Measurements from ENCODE around the gene NUP107. TPM values are rescaled to one million over a fixed set of nuclear protein-coding genes. Genes with fewer than 3 reads are reported as not detected.
A peak's percentile ranks its signal among the peaks of the same experiment; 100 is the strongest.

The NUP107 gene
- total RNA-seq, 1 experiment from 2014 or later: 48.1 TPM

- no peaks in the 10 kb centered on the region for H3K9me3 Mint-ChIP-seq (ENCODE audit: unreplicated experiment)
- no peaks in the 10 kb centered on the region for H3K27me3 Mint-ChIP-seq (ENCODE audit: insufficient read depth, unreplicated experiment)
- peaks cover 19% of the 10 kb centered on the region for H3K36me3 Mint-ChIP-seq (ENCODE audit: insufficient read depth, unreplicated experiment)
- TF ChIP-seq, protein P1, sequence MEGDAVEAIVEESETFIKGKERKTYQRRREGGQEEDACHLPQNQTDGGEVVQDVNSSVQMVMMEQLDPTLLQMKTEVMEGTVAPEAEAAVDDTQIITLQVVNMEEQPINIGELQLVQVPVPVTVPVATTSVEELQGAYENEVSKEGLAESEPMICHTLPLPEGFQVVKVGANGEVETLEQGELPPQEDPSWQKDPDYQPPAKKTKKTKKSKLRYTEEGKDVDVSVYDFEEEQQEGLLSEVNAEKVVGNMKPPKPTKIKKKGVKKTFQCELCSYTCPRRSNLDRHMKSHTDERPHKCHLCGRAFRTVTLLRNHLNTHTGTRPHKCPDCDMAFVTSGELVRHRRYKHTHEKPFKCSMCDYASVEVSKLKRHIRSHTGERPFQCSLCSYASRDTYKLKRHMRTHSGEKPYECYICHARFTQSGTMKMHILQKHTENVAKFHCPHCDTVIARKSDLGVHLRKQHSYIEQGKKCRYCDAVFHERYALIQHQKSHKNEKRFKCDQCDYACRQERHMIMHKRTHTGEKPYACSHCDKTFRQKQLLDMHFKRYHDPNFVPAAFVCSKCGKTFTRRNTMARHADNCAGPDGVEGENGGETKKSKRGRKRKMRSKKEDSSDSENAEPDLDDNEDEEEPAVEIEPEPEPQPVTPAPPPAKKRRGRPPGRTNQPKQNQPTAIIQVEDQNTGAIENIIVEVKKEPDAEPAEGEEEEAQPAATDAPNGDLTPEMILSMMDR (IDR thresholded peaks at IDR 0.05; ENCODE audit: unreplicated experiment): no peak
- intact Hi-C loops (cut with micrococcal nuclease): no loop called here
- no peak overlapping the region for H3K27ac Mint-ChIP-seq (ENCODE audit: low read depth, unreplicated experiment)
- ChIA-PET CTCF (interaction anchor here (0.5 kb wide), 1 partner anchor 192 kb away, joined by 3 read pairs; no protein-coding TSS in a partner anchor), POLR2A (interaction anchor here (0.6 kb wide), 1 partner anchor 31 kb away, joined by 3 read pairs; the partner anchor contains the start of gene MDM2)
- BruUV-seq (replicated peaks): no TSS peak
- no peak for DNase-seq (ENCODE audit: unreplicated experiment)
- peaks cover 24% of the 10 kb centered on the region for H3K4me1 Mint-ChIP-seq (ENCODE audit: insufficient read depth, unreplicated experiment)
- no peak overlapping the region for H3K4me3 Mint-ChIP-seq (ENCODE audit: unreplicated experiment)
Measured at GRCh38 chr12:68776976-68777610, 90.3 kb downstream of the NUP107 start.

DNA sequence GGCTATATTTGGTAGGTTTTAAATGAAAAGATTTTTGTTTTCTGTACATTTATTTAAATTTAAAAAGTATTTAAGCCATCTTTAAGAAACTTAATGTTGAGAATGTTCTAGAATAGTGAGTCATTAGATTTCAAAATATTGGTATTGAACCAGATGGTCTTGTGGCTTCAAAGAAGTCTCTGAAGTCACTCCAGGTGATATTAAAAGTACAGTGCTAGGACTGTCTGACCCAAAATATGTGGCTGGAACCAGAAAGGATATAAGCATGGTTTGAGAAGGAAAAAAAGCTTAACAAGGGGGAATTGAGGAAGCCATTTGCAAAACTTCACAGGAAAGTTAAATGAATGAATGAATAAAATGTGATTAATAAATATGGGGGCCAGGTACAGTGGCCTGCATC lies 92.5 kb downstream of the NUP107 start:
- H3K4me1 Mint-ChIP-seq (ENCODE audit: insufficient read depth, unreplicated experiment): peaks cover 30% of the 10 kb centered on the region
- TF ChIP-seq, protein P1 (IDR thresholded peaks at IDR 0.05; ENCODE audit: unreplicated experiment): no peak
- no peaks in the 10 kb centered on the region for H3K9me3 Mint-ChIP-seq (ENCODE audit: unreplicated experiment)
- ChIA-PET CTCF (interaction anchor here (1.1 kb wide), 1 partner anchor 9 kb away, joined by 4 read pairs; no protein-coding TSS in a partner anchor), POLR2A (interaction anchor here (0.7 to 1.0 kb wide), 3 partner anchors 14 to 52 kb away, joined by 3 to 4 read pairs (median 4); no protein-coding TSS in a partner anchor)
- no peak for DNase-seq (ENCODE audit: unreplicated experiment)
- intact Hi-C loops (cut with micrococcal nuclease): no loop called here
- H3K27ac Mint-ChIP-seq (ENCODE audit: low read depth, unreplicated experiment): peak overlapping the region; percentile 14
- peaks cover 14% of the 10 kb centered on the region for H3K36me3 Mint-ChIP-seq (ENCODE audit: insufficient read depth, unreplicated experiment)
- no peaks in the 10 kb centered on the region for H3K27me3 Mint-ChIP-seq (ENCODE audit: insufficient read depth, unreplicated experiment)
- BruUV-seq (replicated peaks): no TSS peak
- H3K4me3 Mint-ChIP-seq (ENCODE audit: unreplicated experiment): no peak overlapping the region

DNA sequence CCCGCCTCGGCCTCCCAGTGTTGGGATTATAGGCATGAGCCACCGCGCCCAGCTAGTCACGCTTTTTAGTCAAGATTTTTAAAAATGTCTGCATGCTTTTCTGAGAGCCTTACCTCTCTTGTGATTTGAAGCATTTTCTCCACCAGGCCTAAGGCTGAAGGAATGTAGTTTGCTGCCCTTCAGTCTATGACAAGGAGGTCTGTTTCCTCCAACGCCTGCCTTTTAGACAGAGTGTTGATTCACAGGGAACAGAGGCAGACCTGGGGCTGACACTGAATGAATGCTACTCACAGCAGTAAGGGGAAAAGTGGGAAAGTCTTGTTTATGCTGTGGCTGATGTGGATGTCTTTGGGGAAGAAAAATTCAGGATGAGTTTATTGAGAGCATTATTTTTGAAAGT lies 94.0 kb downstream of the NUP107 start:
- H3K4me1 Mint-ChIP-seq (ENCODE audit: insufficient read depth, unreplicated experiment): peaks cover 39% of the 10 kb centered on the region
- H3K27ac Mint-ChIP-seq (ENCODE audit: low read depth, unreplicated experiment): no peak overlapping the region
- no peak overlapping the region for H3K4me3 Mint-ChIP-seq (ENCODE audit: unreplicated experiment)
- intact Hi-C loops (cut with micrococcal nuclease): no loop called here
- BruUV-seq (replicated peaks): no TSS peak
- CTCF ChIA-PET: interaction anchor here (0.5 kb wide), 1 partner anchor 415 kb away, joined by 3 read pairs; no protein-coding TSS in a partner anchor
- H3K9me3 Mint-ChIP-seq (ENCODE audit: unreplicated experiment): no peaks in the 10 kb centered on the region
- DNase-seq (ENCODE audit: unreplicated experiment): no peak
- TF ChIP-seq, protein P1 (IDR thresholded peaks at IDR 0.05; ENCODE audit: unreplicated experiment): no peak
- peaks cover 14% of the 10 kb centered on the region for H3K36me3 Mint-ChIP-seq (ENCODE audit: insufficient read depth, unreplicated experiment)
- POLR2A ChIA-PET: interaction anchor here (0.6 to 9.9 kb wide), 3 partner anchors 11 to 32 kb away, joined by 3 to 185 read pairs (median 3); partner anchors contain the start of gene MDM2
- H3K27me3 Mint-ChIP-seq (ENCODE audit: insufficient read depth, unreplicated experiment): no peaks in the 10 kb centered on the region

DNA sequence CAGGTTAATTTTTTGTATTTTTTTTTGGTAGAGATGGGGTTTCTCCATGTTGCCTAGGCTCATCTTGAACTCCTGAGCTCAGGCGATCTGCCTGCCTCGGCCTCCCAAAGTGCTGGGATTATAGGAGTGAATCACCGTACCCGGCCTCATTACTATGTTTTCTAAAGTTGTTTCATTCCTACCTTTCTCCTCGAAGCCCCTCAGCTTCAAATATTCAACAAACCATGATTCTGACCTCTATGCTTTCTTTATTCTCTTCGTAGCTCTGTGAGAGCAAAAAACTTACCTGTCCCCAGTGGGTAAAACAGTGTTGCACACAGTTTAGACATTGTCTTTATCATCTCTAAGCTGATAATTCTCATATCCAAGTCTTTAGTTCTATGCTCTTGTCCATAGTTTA lies 95.0 kb downstream of the NUP107 start:
- Mint-ChIP-seq H3K27me3 (ENCODE audit: insufficient read depth, unreplicated experiment) (no peaks in the 10 kb centered on the region), H3K36me3 (ENCODE audit: insufficient read depth, unreplicated experiment) (peaks cover 14% of the 10 kb centered on the region), H3K4me1 (ENCODE audit: insufficient read depth, unreplicated experiment) (peaks cover 40% of the 10 kb centered on the region), H3K4me3 (ENCODE audit: unreplicated experiment) (no peak overlapping the region), H3K27ac (ENCODE audit: low read depth, unreplicated experiment) (peak overlapping the region; percentile 17), H3K9me3 (ENCODE audit: unreplicated experiment) (no peaks in the 10 kb centered on the region)
- DNase-seq (ENCODE audit: unreplicated experiment): no peak
- POLR2A ChIA-PET: interaction anchor here (0.7 to 9.9 kb wide), 5 partner anchors 10 to 444 kb away, joined by 3 to 185 read pairs (median 3); partner anchors contain the start of genes MDM2 and SLC35E3
- BruUV-seq (replicated peaks): no TSS peak
- TF ChIP-seq, protein P1 (IDR thresholded peaks at IDR 0.05; ENCODE audit: unreplicated experiment): no peak
- CTCF ChIA-PET: interaction anchor here (0.5 to 1.3 kb wide), 2 partner anchors 35 to 1424 kb away, joined by 4 read pairs; no protein-coding TSS in a partner anchor
- intact Hi-C loops (cut with micrococcal nuclease): no loop called here

Data from MCF 10A (cell line).